Testis (tissue), 2 donors: ENCODE data around the gene SRL.

Experiments
- POLR2A ChIP-seq: fragments of 450-650 bp; IDR thresholded peaks from one replicate; pipeline ENCODE4 v1.6.1; 2017; ENCODE audit warnings: antibody characterized with exemption, mild to moderate bottlenecking, moderate library complexity
- TF ChIP-seq, protein P1 (sequence below), 3 experiments: fragments of 450-650 bp in 2 of 3; fragments of 200-600 bp in 1 of 3; sonication (generic) in 1 of 3; IDR thresholded peaks; one replicate each; pipeline ENCODE4 v1.5.1; 2016 to 2019; ENCODE audit warnings: antibody characterized with exemption in 3 of 3, mild to moderate bottlenecking in 2 of 3, moderate library complexity in 1 of 3

DNA sequence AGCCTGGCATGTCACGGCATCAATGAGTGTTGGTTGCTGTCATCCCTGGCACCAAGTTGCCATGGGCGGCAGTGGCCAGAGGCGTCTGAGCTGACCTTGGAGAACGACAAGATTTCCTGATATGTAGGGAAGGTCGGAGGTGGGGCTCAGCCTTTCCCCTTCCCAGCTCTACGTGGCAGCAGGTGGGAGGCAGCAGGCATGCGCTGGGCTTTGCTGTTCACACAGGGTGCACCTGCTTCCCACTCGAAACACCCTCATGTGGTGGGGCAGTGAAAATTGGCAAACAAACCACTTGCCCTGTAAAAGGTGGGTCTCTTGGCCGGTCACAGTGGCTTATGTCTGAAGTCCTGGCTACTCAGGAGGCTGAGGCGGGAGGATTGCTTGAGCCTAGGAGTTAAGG, 43.3 kb upstream of the SRL start:
- no peak for TF ChIP-seq POLR2A
- TF ChIP-seq, protein P1, sequence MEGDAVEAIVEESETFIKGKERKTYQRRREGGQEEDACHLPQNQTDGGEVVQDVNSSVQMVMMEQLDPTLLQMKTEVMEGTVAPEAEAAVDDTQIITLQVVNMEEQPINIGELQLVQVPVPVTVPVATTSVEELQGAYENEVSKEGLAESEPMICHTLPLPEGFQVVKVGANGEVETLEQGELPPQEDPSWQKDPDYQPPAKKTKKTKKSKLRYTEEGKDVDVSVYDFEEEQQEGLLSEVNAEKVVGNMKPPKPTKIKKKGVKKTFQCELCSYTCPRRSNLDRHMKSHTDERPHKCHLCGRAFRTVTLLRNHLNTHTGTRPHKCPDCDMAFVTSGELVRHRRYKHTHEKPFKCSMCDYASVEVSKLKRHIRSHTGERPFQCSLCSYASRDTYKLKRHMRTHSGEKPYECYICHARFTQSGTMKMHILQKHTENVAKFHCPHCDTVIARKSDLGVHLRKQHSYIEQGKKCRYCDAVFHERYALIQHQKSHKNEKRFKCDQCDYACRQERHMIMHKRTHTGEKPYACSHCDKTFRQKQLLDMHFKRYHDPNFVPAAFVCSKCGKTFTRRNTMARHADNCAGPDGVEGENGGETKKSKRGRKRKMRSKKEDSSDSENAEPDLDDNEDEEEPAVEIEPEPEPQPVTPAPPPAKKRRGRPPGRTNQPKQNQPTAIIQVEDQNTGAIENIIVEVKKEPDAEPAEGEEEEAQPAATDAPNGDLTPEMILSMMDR (IDR thresholded peaks at IDR 0.05) = no peak
